A673 (cell line): ENCODE measurements around the gene ZFP36.

Experiments used
- CTCF ChIP-seq: fragments of 300-800, 200-600 bp; sonication (generic); conservative IDR thresholded peaks from 2 replicates; pipeline ENCODE4 v1.5.1; 2017; ENCODE audit warnings: low read depth, mild to moderate bottlenecking, antibody characterized with exemption, low read length, moderate library complexity, mixed read lengths
- EZH2 ChIP-seq: fragments of 200-600 bp; sonication (generic); IDR thresholded peaks from 2 replicates; pipeline ENCODE4 v1.6.1; 2017; ENCODE audit warnings: borderline replicate concordance, low read depth, mild to moderate bottlenecking, mixed read lengths, antibody characterized with exemption, low read length; ENCODE audit not compliant: poor library complexity, severe bottlenecking

- TF ChIP-seq CTCF, result no peak
- no peak for TF ChIP-seq EZH2
Observed at GRCh38 chr19:39426170-39426569, 19.5 kb downstream of the ZFP36 start.
